K562 (cell line): ENCODE measurements around the gene FBXO10. TPM values are rescaled to one million over a fixed set of nuclear protein-coding genes. Genes with fewer than 3 reads are reported as not detected.

Source experiments
- CEBPG ChIP-seq, 3 experiments: fragments of 200-800 bp in 1 of 3; sonication (Bioruptor generic) in 1 of 3; sonication (generic) in 1 of 3; formaldehyde crosslinking in 1 of 3; IDR thresholded peaks in 2 of 3; conservative IDR thresholded peaks in 1 of 3; 2 replicates each; pipeline versions ENCODE4 v1.6.1 to v1.8.0; 2016 to 2022; ENCODE audit warnings: missing compliant biosample characterization in 2 of 3, missing genetic modification characterization in 2 of 3, mild to moderate bottlenecking in 1 of 3, missing genetic modification reagents in 1 of 3
- FOXJ3 ChIP-seq: sonication (generic); formaldehyde crosslinking; IDR thresholded peaks from 2 replicates; pipeline ENCODE4 v1.4.0; 2020; ENCODE audit warnings: mild to moderate bottlenecking, missing genetic modification reagents
- JUN ChIP-seq, 2 experiments: sonication (generic) in 1 of 2; formaldehyde crosslinking in 1 of 2; IDR thresholded peaks; 2 replicates each; pipeline versions ENCODE4 v1.6.1 to v1.8.0; 2012 to 2022; ENCODE audit warnings: borderline replicate concordance in 2 of 2, mild to moderate bottlenecking in 2 of 2, improper control_type of control experiment in 1 of 2, low read depth in 1 of 2, low read length in 1 of 2, missing genetic modification reagents in 1 of 2
- LCOR ChIP-seq: sonication (generic); formaldehyde crosslinking; IDR thresholded peaks from 2 replicates; pipeline ENCODE4 v1.8.0; 2022; ENCODE audit warnings: mild to moderate bottlenecking, missing genetic modification reagents
- NR2C1 ChIP-seq, 2 experiments: fragments of 450-650 bp; IDR thresholded peaks; 2 replicates each; pipeline ENCODE4 v1.6.1; 2017; ENCODE audit warnings: mild to moderate bottlenecking in 2 of 2, antibody characterized with exemption in 1 of 2, inconsistent platforms in 1 of 2, missing compliant biosample characterization in 1 of 2, missing genetic modification characterization in 1 of 2
- RFX7 ChIP-seq: fragments of 250-450 bp; sonication (Bioruptor Pico); IDR thresholded peaks from 2 replicates; pipeline ENCODE4 v1.5.1; 2021; ENCODE audit warnings: mild to moderate bottlenecking
- ZNF75A ChIP-seq: fragments of 450-650 bp; formaldehyde crosslinking; IDR thresholded peaks from 2 replicates; pipeline ENCODE4 v1.4.0; 2020; ENCODE audit warnings: mild to moderate bottlenecking
- polyA plus RNA-seq, 8 experiments: library from polyadenylated mRNA; depleted of rRNA in 4 of 8; stranded (reverse) in 5 of 8; unstranded in 3 of 8; fragments of >200 nt; fragmentation: Nextera tagmentation in 2 of 8; fragmentation: Illumina TruSeq in 1 of 8; extraction: Ambion mirVana in 2 of 8; extraction: Trizol in 1 of 8; gene quantifications; 2 replicates each; pipeline versions ENCODE4 v1.2.1 to v1.2.3, GENCODE V29; 2011 to 2014; ENCODE audit warnings: inconsistent platforms in 1 of 8, missing spikeins in 1 of 8
- total RNA-seq, 7 experiments: library from RNA; depleted of rRNA in 6 of 7; stranded (reverse); fragments of >200 nt in 6 of 7; fragmentation: Illumina TruSeq in 2 of 7; extraction: Trizol in 2 of 7; gene quantifications; 2 replicates each; pipeline versions ENCODE4 v1.2.1 to v1.2.3, GENCODE V29; 2011 to 2021; ENCODE audit warnings: low replicate concordance in 1 of 7
- TF ChIP-seq, protein P1 (sequence below): fragments of 450-650 bp; IDR thresholded peaks from 2 replicates; pipeline ENCODE4 v1.6.1; 2016; ENCODE audit warnings: low read depth
- TF ChIP-seq, protein P2 (sequence below), 2 experiments: IDR thresholded peaks; 2 replicates each; pipeline ENCODE4 v1.6.1; 2011; ENCODE audit warnings: borderline replicate concordance in 1 of 2, control low read depth in 1 of 2, low read depth in 1 of 2, low read length in 1 of 2, mild to moderate bottlenecking in 1 of 2, mixed read lengths in 1 of 2, moderate library complexity in 1 of 2; ENCODE audit not compliant: insufficient read depth in 1 of 2, insufficient read length in 1 of 2, poor library complexity in 1 of 2, severe bottlenecking in 1 of 2; ENCODE audit errors: extremely low read depth in 1 of 2
- TF ChIP-seq, protein P3 (sequence below): fragments of 250-450 bp; sonication (Bioruptor Pico); IDR thresholded peaks from 2 replicates; pipeline ENCODE4 v1.4.0; 2020; ENCODE audit warnings: mild to moderate bottlenecking
- TF ChIP-seq, protein P4 (sequence below): fragments of 250-450 bp; sonication (Bioruptor Pico); IDR thresholded peaks from 2 replicates; pipeline ENCODE4 v1.4.0; 2020; ENCODE audit warnings: mild to moderate bottlenecking, moderate library complexity, borderline replicate concordance

The FBXO10 gene
- total and polyA plus RNA-seq, 9 of the 15 experiments (the other 6 are each of a cell fraction or from before 2014, with no cell fraction given), result 0.84 to 9.9 (median 6.0) TPM

DNA sequence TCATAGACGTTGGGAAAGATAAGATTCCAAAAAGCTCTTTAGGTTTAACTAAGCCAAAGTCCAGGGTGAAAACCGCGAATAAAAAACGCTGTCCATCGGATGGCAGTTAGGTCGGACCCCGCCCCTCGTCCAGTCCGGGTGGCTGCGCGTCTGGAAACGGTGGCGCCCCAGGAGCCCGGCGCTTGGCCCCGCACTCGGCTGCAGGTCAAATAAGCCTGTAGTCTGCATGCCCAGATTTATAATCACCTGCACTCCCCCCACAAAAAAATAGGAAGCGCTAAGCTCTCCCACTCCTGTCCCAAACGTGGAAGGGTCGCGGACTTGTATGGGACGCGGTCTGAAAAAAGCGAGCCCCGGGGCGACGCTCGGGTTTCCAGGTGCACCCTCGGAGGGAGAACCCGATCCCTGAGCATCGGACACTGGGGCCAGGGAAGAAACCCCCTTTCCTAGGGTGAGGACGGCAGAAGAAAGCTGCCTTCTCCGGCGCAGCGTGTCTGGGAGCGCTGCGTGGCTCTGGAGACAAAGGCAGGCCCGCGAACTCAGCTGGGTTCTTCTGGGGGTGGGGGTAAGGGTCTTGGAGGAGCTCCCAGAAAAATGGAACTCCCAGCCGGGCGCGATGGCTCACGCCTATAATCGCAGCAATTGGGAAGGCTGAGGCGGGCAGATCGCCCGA, 110.0 kb downstream of the FBXO10 start (continued):
- TF ChIP-seq, protein P1, sequence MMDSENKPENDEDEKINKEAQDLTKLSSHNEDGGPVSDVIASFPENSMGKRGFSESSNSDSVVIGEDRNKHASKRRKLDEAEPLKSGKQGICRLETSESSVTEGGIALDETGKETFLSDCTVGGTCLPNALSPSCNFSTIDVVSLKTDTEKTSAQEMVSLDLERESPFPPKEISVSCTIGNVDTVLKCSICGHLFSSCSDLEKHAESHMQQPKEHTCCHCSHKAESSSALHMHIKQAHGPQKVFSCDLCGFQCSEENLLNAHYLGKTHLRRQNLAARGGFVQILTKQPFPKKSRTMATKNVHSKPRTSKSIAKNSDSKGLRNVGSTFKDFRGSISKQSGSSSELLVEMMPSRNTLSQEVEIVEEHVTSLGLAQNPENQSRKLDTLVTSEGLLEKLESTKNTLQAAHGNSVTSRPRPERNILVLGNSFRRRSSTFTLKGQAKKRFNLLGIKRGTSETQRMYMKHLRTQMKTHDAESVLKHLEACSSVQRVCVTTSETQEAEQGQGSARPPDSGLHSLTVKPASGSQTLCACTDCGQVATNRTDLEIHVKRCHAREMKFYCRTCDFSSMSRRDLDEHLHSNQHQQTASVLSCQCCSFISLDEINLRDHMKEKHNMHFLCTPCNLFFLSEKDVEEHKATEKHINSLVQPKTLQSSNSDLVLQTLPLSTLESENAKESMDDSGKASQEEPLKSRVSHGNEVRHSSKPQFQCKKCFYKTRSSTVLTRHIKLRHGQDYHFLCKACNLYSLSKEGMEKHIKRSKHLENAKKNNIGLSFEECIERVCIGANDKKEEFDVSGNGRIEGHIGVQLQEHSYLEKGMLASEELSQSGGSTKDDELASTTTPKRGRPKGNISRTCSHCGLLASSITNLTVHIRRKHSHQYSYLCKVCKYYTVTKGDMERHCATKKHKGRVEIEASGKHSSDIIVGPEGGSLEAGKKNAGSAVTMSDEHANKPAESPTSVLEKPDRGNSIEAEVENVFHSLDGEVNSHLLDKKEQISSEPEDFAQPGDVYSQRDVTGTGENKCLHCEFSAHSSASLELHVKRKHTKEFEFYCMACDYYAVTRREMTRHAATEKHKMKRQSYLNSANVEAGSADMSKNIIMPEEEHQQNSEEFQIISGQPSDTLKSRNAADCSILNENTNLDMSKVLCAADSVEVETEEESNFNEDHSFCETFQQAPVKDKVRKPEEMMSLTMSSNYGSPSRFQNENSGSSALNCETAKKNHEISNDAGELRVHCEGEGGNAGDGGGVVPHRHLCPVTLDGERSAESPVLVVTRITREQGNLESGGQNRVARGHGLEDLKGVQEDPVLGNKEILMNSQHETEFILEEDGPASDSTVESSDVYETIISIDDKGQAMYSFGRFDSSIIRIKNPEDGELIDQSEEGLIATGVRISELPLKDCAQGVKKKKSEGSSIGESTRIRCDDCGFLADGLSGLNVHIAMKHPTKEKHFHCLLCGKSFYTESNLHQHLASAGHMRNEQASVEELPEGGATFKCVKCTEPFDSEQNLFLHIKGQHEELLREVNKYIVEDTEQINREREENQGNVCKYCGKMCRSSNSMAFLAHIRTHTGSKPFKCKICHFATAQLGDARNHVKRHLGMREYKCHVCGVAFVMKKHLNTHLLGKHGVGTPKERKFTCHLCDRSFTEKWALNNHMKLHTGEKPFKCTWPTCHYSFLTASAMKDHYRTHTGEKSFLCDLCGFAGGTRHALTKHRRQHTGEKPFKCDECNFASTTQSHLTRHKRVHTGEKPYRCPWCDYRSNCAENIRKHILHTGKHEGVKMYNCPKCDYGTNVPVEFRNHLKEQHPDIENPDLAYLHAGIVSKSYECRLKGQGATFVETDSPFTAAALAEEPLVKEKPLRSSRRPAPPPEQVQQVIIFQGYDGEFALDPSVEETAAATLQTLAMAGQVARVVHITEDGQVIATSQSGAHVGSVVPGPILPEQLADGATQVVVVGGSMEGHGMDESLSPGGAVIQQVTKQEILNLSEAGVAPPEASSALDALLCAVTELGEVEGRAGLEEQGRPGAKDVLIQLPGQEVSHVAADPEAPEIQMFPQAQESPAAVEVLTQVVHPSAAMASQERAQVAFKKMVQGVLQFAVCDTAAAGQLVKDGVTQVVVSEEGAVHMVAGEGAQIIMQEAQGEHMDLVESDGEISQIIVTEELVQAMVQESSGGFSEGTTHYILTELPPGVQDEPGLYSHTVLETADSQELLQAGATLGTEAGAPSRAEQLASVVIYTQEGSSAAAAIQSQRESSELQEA, result no peak
- TF ChIP-seq, protein P2, sequence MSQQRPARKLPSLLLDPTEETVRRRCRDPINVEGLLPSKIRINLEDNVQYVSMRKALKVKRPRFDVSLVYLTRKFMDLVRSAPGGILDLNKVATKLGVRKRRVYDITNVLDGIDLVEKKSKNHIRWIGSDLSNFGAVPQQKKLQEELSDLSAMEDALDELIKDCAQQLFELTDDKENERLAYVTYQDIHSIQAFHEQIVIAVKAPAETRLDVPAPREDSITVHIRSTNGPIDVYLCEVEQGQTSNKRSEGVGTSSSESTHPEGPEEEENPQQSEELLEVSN (IDR thresholded peaks at IDR 0.05; ENCODE audit: borderline replicate concordance in 1 of 2, extremely low read depth in 1 of 2, insufficient read depth in 1 of 2, insufficient read length in 1 of 2, low read depth in 1 of 2, low read length in 1 of 2, poor library complexity in 1 of 2, severe bottlenecking in 1 of 2), result peak in 1 of 2 experiments; percentile 6
- no peak for TF ChIP-seq JUN (IDR thresholded peaks at IDR 0.05; ENCODE audit: borderline replicate concordance, low read depth, low read length)
- TF ChIP-seq JUN (CRISPR knock-in tag; IDR thresholded peaks at IDR 0.05; ENCODE audit: borderline replicate concordance), result no peak
- no peak for TF ChIP-seq CEBPG (CRISPR knock-in tag; IDR thresholded peaks at IDR 0.05)
- TF ChIP-seq CEBPG (tag; conservative IDR thresholded peaks at IDR 0.05 in 1 of 2, IDR thresholded peaks at IDR 0.05 in 1 of 2), result no peak
- TF ChIP-seq, protein P3, sequence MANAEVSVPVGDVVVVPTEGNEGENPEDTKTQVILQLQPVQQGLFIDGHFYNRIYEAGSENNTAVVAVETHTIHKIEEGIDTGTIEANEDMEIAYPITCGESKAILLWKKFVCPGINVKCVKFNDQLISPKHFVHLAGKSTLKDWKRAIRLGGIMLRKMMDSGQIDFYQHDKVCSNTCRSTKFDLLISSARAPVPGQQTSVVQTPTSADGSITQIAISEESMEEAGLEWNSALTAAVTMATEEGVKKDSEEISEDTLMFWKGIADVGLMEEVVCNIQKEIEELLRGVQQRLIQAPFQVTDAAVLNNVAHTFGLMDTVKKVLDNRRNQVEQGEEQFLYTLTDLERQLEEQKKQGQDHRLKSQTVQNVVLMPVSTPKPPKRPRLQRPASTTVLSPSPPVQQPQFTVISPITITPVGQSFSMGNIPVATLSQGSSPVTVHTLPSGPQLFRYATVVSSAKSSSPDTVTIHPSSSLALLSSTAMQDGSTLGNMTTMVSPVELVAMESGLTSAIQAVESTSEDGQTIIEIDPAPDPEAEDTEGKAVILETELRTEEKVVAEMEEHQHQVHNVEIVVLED (CRISPR knock-in tag), result no peak
- TF ChIP-seq ZNF75A (CRISPR knock-in tag), result no peak
- TF ChIP-seq LCOR, result no peak; the same call in 1 of the 2 replicates
- no peak for TF ChIP-seq RFX7 (CRISPR knock-in tag)
- TF ChIP-seq, protein P4, sequence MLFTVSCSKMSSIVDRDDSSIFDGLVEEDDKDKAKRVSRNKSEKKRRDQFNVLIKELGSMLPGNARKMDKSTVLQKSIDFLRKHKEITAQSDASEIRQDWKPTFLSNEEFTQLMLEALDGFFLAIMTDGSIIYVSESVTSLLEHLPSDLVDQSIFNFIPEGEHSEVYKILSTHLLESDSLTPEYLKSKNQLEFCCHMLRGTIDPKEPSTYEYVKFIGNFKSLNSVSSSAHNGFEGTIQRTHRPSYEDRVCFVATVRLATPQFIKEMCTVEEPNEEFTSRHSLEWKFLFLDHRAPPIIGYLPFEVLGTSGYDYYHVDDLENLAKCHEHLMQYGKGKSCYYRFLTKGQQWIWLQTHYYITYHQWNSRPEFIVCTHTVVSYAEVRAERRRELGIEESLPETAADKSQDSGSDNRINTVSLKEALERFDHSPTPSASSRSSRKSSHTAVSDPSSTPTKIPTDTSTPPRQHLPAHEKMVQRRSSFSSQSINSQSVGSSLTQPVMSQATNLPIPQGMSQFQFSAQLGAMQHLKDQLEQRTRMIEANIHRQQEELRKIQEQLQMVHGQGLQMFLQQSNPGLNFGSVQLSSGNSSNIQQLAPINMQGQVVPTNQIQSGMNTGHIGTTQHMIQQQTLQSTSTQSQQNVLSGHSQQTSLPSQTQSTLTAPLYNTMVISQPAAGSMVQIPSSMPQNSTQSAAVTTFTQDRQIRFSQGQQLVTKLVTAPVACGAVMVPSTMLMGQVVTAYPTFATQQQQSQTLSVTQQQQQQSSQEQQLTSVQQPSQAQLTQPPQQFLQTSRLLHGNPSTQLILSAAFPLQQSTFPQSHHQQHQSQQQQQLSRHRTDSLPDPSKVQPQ, result no peak
- TF ChIP-seq NR2C1 (IDR thresholded peaks at IDR 0.05), result no peak
- TF ChIP-seq NR2C1 (tag; IDR thresholded peaks at IDR 0.05), result no peak
- no peak for TF ChIP-seq FOXJ3
